ENCODE measurements around the gene PRDM1.

Gene PRDM1

GRCh38 chr6:106098383-106099234 is 12.5 kb downstream of the PRDM1 start:
- DNase-seq, result no peak

GRCh38 chr6:106099235-106099537 is 13.1 kb downstream of the PRDM1 start:
- DNase-seq, result no peak

GRCh38 chr6:106100755-106101154 is 14.6 kb downstream of the PRDM1 start:
- no peak for DNase-seq

GRCh38 chr6:106101466-106101865 is 15.3 kb downstream of the PRDM1 start:
- DNase-seq, result no peak

- no peak for DNase-seq
These were observed 15.9 kb downstream of the PRDM1 start for GRCh38 chr6:106102034-106102433.

GRCh38 chr6:106102967-106103727 is 17.0 kb downstream of the PRDM1 start:
- DNase-seq, result no peak

- no peak for DNase-seq
These were observed 17.6 kb downstream of the PRDM1 start for GRCh38 chr6:106103728-106104109.

- DNase-seq, result no peak
These were observed 18.3 kb downstream of the PRDM1 start for GRCh38 chr6:106104476-106104875.

- DNase-seq, result no peak
These were observed 18.8 kb downstream of the PRDM1 start for GRCh38 chr6:106104941-106105340.

GRCh38 chr6:106105493-106105892 is 19.4 kb downstream of the PRDM1 start:
- DNase-seq, result no peak

- no peak for DNase-seq
These were observed 20.3 kb downstream of the PRDM1 start for GRCh38 chr6:106106276-106107042.

- DNase-seq, result no peak
These were observed 21.0 kb downstream of the PRDM1 start for GRCh38 chr6:106107043-106107613.

- no peak for DNase-seq
These were observed 22.0 kb downstream of the PRDM1 start for GRCh38 chr6:106108129-106108528.

GRCh38 chr6:106109029-106109428 is 22.9 kb downstream of the PRDM1 start:
- DNase-seq, result no peak

- no peak for DNase-seq
These were observed 24.2 kb downstream of the PRDM1 start for GRCh38 chr6:106110164-106110826.

- DNase-seq, result no peak
These were observed 26.3 kb downstream of the PRDM1 start for GRCh38 chr6:106112433-106112832.

GRCh38 chr6:106113256-106113959 is 27.3 kb downstream of the PRDM1 start:
- no peak for DNase-seq

- no peak for DNase-seq
These were observed 28.4 kb downstream of the PRDM1 start for GRCh38 chr6:106114492-106114891.

- DNase-seq, result no peak
These were observed 29.1 kb downstream of the PRDM1 start for GRCh38 chr6:106115286-106115685.

- DNase-seq, result no peak
These were observed 30.1 kb downstream of the PRDM1 start for GRCh38 chr6:106116125-106116832.

- DNase-seq, result no peak
These were observed 31.4 kb downstream of the PRDM1 start for GRCh38 chr6:106117579-106117978.

All from NCI-H82 (cell line).